H1 (cell line): Measurements from ENCODE around the gene SPTBN5. TPM values are rescaled to one million over a fixed set of nuclear protein-coding genes. Genes with fewer than 3 reads are reported as not detected.

Experiments
- CTCF ChIA-PET: fragments of 300-600 bp; sonication (Branson Sonifier 250); formaldehyde crosslinking; loops from one replicate; lab custom pipeline; 2021; ENCODE audit not compliant: partially characterized antibody; lab: Charles Lee
- POLR2A ChIA-PET: fragments of 300-600 bp; sonication (Branson Sonifier 250); formaldehyde crosslinking; loops from one replicate; lab custom pipeline; 2021; ENCODE audit warnings: inconsistent platforms; ENCODE audit not compliant: partially characterized antibody; lab: Charles Lee
- DNase-seq, 2 experiments: peaks; one replicate each; pipeline versions ENCODE4 v3.0.0 to v3.0.0-alpha.2; 2010 to 2022; ENCODE audit warnings: low spot score in 2 of 2, low read depth in 1 of 2, mixed read lengths in 1 of 2
- FAIRE-seq: peaks from 2 replicates; lab custom pipeline; 2011; peaks lifted over from hg19 to GRCh38; lab: Jason Lieb, UNC
- H2AFZ ChIP-seq: 2 replicates; pipeline ENCODE4 v1.8.1; 2012; ENCODE audit warnings: low read length, inconsistent platforms
- H2AK5ac ChIP-seq: 2 replicates; pipeline ENCODE4 v1.6.1; 2013; ENCODE audit warnings: low read depth, low read length
- H2BK120ac ChIP-seq: replicated peaks from 2 replicates; pipeline ENCODE3; 2013; ENCODE audit warnings: low read depth, low read length, inconsistent platforms
- H2BK12ac ChIP-seq: 2 replicates; pipeline ENCODE4 v1.6.1; 2013; ENCODE audit warnings: low read depth, low read length
- H2BK15ac ChIP-seq: 2 replicates; pipeline ENCODE4 v1.6.1; 2013; ENCODE audit warnings: low read length
- H2BK20ac ChIP-seq: 2 replicates; pipeline ENCODE4 v1.6.1; 2013; ENCODE audit warnings: low read length
- H2BK5ac ChIP-seq: 2 replicates; pipeline ENCODE4 v1.6.1; 2013; ENCODE audit warnings: low read depth, low read length
- H3K14ac ChIP-seq: 2 replicates; pipeline ENCODE4 v1.6.1; 2013; ENCODE audit warnings: inconsistent platforms; ENCODE audit not compliant: insufficient read length
- H3K18ac ChIP-seq: 2 replicates; pipeline ENCODE4 v1.6.1; 2013; ENCODE audit warnings: low read length; ENCODE audit errors: extremely low read depth
- H3K23ac ChIP-seq: 2 replicates; pipeline ENCODE4 v1.6.1; 2013; ENCODE audit warnings: inconsistent platforms; ENCODE audit not compliant: insufficient read length
- H3K23me2 ChIP-seq: 2 replicates; pipeline ENCODE4 v1.6.1; 2013; ENCODE audit warnings: low read depth, low read length
- H3K27ac ChIP-seq: 2 replicates; pipeline ENCODE4 v1.6.1; 2011; ENCODE audit warnings: low read depth, low read length, inconsistent platforms
- H3K27me3 ChIP-seq, 4 experiments: replicated peaks in 1 of 4; 1 replicate in 1 of 4; 2 replicates in 3 of 4; pipeline versions ENCODE4 v1.6.1 to v1.8.1; 2011 to 2013; ENCODE audit warnings: low read length in 3 of 4, mild to moderate bottlenecking in 3 of 4, inconsistent platforms in 2 of 4, mixed read lengths in 2 of 4, moderate library complexity in 1 of 4; ENCODE audit not compliant: control insufficient read depth in 3 of 4, insufficient read depth in 3 of 4; ENCODE audit errors: extremely low read depth in 1 of 4
- H3K36me3 ChIP-seq, 4 experiments: 2 replicates each; pipeline versions ENCODE4 v1.6.1 to v1.8.1; 2011 to 2013; ENCODE audit warnings: mild to moderate bottlenecking in 4 of 4, low read length in 3 of 4, moderate library complexity in 2 of 4, control low read depth in 1 of 4, inconsistent platforms in 1 of 4; ENCODE audit not compliant: insufficient read depth in 4 of 4, control insufficient read depth in 2 of 4
- H3K4ac ChIP-seq: replicated peaks from 2 replicates; pipeline ENCODE3; 2013; ENCODE audit warnings: low read length, low read depth, mixed read lengths, inconsistent platforms; ENCODE audit not compliant: insufficient read length
- H3K4me1 ChIP-seq, 4 experiments: replicated peaks in 1 of 4; 1 replicate in 1 of 4; 2 replicates in 3 of 4; pipeline versions ENCODE4 v1.6.1 to v1.8.1; 2011 to 2013; ENCODE audit warnings: low read length in 3 of 4, inconsistent platforms in 2 of 4, mixed read lengths in 1 of 4; ENCODE audit not compliant: insufficient read depth in 4 of 4, control insufficient read depth in 3 of 4
- H3K4me2 ChIP-seq, 2 experiments: 2 replicates each; pipeline versions ENCODE4 v1.6.1 to v1.8.1; 2011 to 2013; ENCODE audit warnings: low read depth in 2 of 2, low read length in 2 of 2, control low read depth in 1 of 2, inconsistent platforms in 1 of 2, mild to moderate bottlenecking in 1 of 2; ENCODE audit not compliant: insufficient read depth in 1 of 2
- H3K4me3 ChIP-seq, 4 experiments: fragments of 200-600, 300-600 bp in 1 of 4; sonication (generic), shearing (Covaris generic), sonication (Bioruptor Twin) in 1 of 4; 2 replicates each; pipeline versions ENCODE4 v1.5.1 to v1.8.1; 2011 to 2016; ENCODE audit warnings: low read length in 4 of 4, low read depth in 3 of 4, control low read depth in 2 of 4, inconsistent platforms in 2 of 4, mild to moderate bottlenecking in 2 of 4, mixed read lengths in 1 of 4, moderate library complexity in 1 of 4; ENCODE audit not compliant: insufficient read depth in 2 of 4; ENCODE audit errors: extremely low read depth in 1 of 4
- H3K56ac ChIP-seq: replicated peaks from 2 replicates; pipeline ENCODE3; 2013; ENCODE audit warnings: low read depth, mild to moderate bottlenecking, mixed read lengths, low read length, inconsistent platforms; ENCODE audit not compliant: insufficient read length
- H3K79me1 ChIP-seq: 2 replicates; pipeline ENCODE4 v1.6.1; 2013; ENCODE audit warnings: low read depth, low read length, control low read depth
- H3K79me2 ChIP-seq, 2 experiments: 2 replicates each; pipeline versions ENCODE4 v1.6.1 to v1.8.1; 2012 to 2013; ENCODE audit warnings: low read length in 2 of 2, mild to moderate bottlenecking in 2 of 2, inconsistent platforms in 1 of 2; ENCODE audit not compliant: insufficient read depth in 2 of 2, control insufficient read depth in 1 of 2
- H3K9ac ChIP-seq, 4 experiments: replicated peaks in 1 of 4; 1 replicate in 1 of 4; 2 replicates in 3 of 4; pipeline versions ENCODE4 v1.6.1 to v1.8.1; 2011 to 2013; ENCODE audit warnings: low read depth in 3 of 4, low read length in 3 of 4, control low read depth in 2 of 4, mild to moderate bottlenecking in 2 of 4, moderate library complexity in 2 of 4, inconsistent platforms in 1 of 4; ENCODE audit errors: extremely low read depth in 1 of 4
- H3K9me3 ChIP-seq, 2 experiments: 2 replicates each; pipeline versions ENCODE4 v1.6.1 to v1.8.1; 2012 to 2013; ENCODE audit warnings: mild to moderate bottlenecking in 2 of 2, moderate library complexity in 2 of 2, control low read depth in 1 of 2, inconsistent platforms in 1 of 2, low read depth in 1 of 2, low read length in 1 of 2, mixed read lengths in 1 of 2; ENCODE audit not compliant: insufficient read depth in 2 of 2
- H4K20me1 ChIP-seq, 2 experiments: replicated peaks in 1 of 2; 2 replicates each; pipeline versions ENCODE3 to v1.8.1; 2011 to 2013; ENCODE audit warnings: inconsistent platforms in 2 of 2, low read length in 2 of 2, mild to moderate bottlenecking in 1 of 2; ENCODE audit not compliant: insufficient read depth in 2 of 2, control insufficient read depth in 1 of 2
- H4K5ac ChIP-seq: 2 replicates; pipeline ENCODE4 v1.6.1; 2013; ENCODE audit warnings: low read length, low read depth, mixed read lengths, inconsistent platforms; ENCODE audit not compliant: insufficient read length
- H4K8ac ChIP-seq: 2 replicates; pipeline ENCODE4 v1.8.0; 2013; ENCODE audit warnings: mild to moderate bottlenecking, moderate library complexity, low read length, inconsistent platforms; ENCODE audit not compliant: insufficient read depth; ENCODE audit errors: extremely low read depth
- H4K91ac ChIP-seq: replicated peaks from 2 replicates; pipeline ENCODE3; 2013; ENCODE audit warnings: low read length, mixed read lengths, inconsistent platforms; ENCODE audit not compliant: insufficient read length
- ASH2L ChIP-seq: fragments of 200-600, 300-600 bp; sonication (generic); IDR thresholded peaks from one replicate; pipeline ENCODE4 v1.7.1; 2017; ENCODE audit warnings: low read length
- CHD2 ChIP-seq: IDR thresholded peaks from 2 replicates; pipeline ENCODE4 v1.6.1; 2012; ENCODE audit warnings: low read length, improper control_type of control experiment
- TCF12 ChIP-seq: IDR thresholded peaks from 2 replicates; pipeline ENCODE4 v1.6.1; 2011; ENCODE audit warnings: low read depth, mild to moderate bottlenecking, low read length
- WGBS, 2 experiments: shearing (Covaris generic) in 1 of 2; methylation state at CpG; one replicate each; pipeline versions ENCODE4 v1.1.6 to v1.1.7; 2013 to 2015; ENCODE audit warnings: low lambda C conversion rate in 2 of 2, mixed read lengths in 2 of 2, inconsistent platforms in 1 of 2, low coverage in 1 of 2, missing lambda C conversion rate in 1 of 2; ENCODE audit not compliant: insufficient replicate concordance in 2 of 2, insufficient coverage in 1 of 2, insufficient read length in 1 of 2; ENCODE audit errors: extremely low coverage in 1 of 2, missing lambda C conversion rate in 1 of 2; 5-methylcytosine and 5-hydroxymethylcytosine counted together
- polyA plus RNA-seq, 7 experiments: library from polyadenylated mRNA; depleted of rRNA in 3 of 7; stranded (reverse) in 5 of 7; unstranded in 2 of 7; fragments of >200 nt in 5 of 7; fragments of 200-250 nt in 2 of 7; gene quantifications; 1 replicate in 5 of 7; 2 replicates in 1 of 7; 4 replicates in 1 of 7; pipeline versions ENCODE4 v1.2.1 to v1.2.3, GENCODE V29; 2011 to 2013; ENCODE audit warnings: missing spikeins in 2 of 7, mixed read lengths in 2 of 7
- total RNA-seq: library from RNA; stranded (reverse); fragmentation: NEBNext Ultra II Directional; extraction: Animal tissue kit (Norgen Biotek cat#: 25700); gene quantifications from 2 replicates; pipeline ENCODE4 v1.2.1, GENCODE V29; 2021
- TF ChIP-seq, protein P1 (sequence below): IDR thresholded peaks from 2 replicates; pipeline ENCODE4 v1.6.1; 2012; ENCODE audit warnings: inconsistent platforms
- TF ChIP-seq, protein P2 (sequence below): IDR thresholded peaks from 2 replicates; pipeline ENCODE4 v1.6.1; 2011; ENCODE audit warnings: low read length, improper control_type of control experiment

Gene SPTBN5
- total and polyA plus RNA-seq, 2 of the 8 experiments (the other 6 are each of a cell fraction or from before 2014, with no cell fraction given), result 0.32 to 0.84 TPM

DNA sequence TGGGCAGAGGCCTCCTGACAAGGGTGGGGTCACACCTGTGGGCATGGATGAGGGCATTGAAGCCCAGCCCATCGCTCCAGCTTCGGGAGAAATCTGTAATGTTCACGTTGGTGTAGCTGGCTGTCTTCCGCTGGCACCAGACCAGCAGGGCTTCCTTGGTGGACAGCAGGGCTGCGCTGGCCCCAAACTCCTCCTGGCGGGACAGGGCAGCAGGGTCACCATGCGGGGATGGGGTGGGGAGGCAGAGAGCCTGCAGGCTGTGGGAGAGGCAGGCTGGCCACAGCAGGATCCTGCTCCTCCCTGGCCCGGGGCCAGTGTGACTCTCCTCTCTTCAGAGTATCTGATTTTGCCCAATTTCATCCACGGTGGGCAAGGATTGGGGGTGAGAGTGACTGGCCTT is 6.0 kb downstream of the SPTBN5 start:
- H4K91ac ChIP-seq, result no peak overlapping the region
- no peak overlapping the region for H3K27ac ChIP-seq
- no peak overlapping the region for H3K4me3 ChIP-seq
- H3K56ac ChIP-seq, result no peak overlapping the region
- H3K79me2 ChIP-seq, result no peaks in the 10 kb centered on the region
- H2BK20ac ChIP-seq, result no peak overlapping the region
- H3K27me3 ChIP-seq, result peaks cover 4 to 8% (median 7%) of the 10 kb centered on the region in 4 experiments
- no peak for FAIRE-seq
- no peak for DNase-seq
- H2BK120ac ChIP-seq, result no peak overlapping the region
- H3K18ac ChIP-seq, result no peak overlapping the region
- no peaks in the 10 kb centered on the region for H3K23me2 ChIP-seq
- peaks cover 0 to 4% (median 0%) of the 10 kb centered on the region in 4 experiments; a peak in 4 of 7 replicates for H3K4me1 ChIP-seq
- WGBS, 2 experiments, result 96% methylated on average over 9 of the region's 9 CpGs; no CpG with 5 or more reads in 1 of the 2 experiments
- no peaks in the 10 kb centered on the region for H3K36me3 ChIP-seq
- H3K4ac ChIP-seq, result no peak overlapping the region
- ChIA-PET CTCF (interaction anchor here (0.9 kb wide), 1 partner anchor 114 kb away, joined by 3 read pairs; the partner anchor contains the start of gene MAPKBP1), POLR2A (interaction anchor here (1.0 kb wide), 1 partner anchor 10 kb away, joined by 5 read pairs; no protein-coding TSS in a partner anchor)
- H2BK15ac ChIP-seq, result no peak overlapping the region
- H3K9ac ChIP-seq, result no peak overlapping the region
- no peak overlapping the region for H3K4me2 ChIP-seq
- peak overlapping the region; percentile 40 for H4K8ac ChIP-seq
- H2BK12ac ChIP-seq, result no peak overlapping the region
- H3K9me3 ChIP-seq, result no peaks in the 10 kb centered on the region
- no peak overlapping the region for H2AFZ ChIP-seq
- H2BK5ac ChIP-seq, result no peak overlapping the region
- no peak overlapping the region for H3K14ac ChIP-seq
- H2AK5ac ChIP-seq, result no peak overlapping the region
- no peaks in the 10 kb centered on the region for H4K20me1 ChIP-seq
- no peak overlapping the region for H3K23ac ChIP-seq
- no peaks in the 10 kb centered on the region for H3K79me1 ChIP-seq
- no peak overlapping the region for H4K5ac ChIP-seq
- no peak for TF ChIP-seq ASH2L
- TF ChIP-seq CHD2, result no peak
- TF ChIP-seq, protein P1, sequence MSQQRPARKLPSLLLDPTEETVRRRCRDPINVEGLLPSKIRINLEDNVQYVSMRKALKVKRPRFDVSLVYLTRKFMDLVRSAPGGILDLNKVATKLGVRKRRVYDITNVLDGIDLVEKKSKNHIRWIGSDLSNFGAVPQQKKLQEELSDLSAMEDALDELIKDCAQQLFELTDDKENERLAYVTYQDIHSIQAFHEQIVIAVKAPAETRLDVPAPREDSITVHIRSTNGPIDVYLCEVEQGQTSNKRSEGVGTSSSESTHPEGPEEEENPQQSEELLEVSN, result no peak
- no peak for TF ChIP-seq TCF12
- TF ChIP-seq, protein P2, sequence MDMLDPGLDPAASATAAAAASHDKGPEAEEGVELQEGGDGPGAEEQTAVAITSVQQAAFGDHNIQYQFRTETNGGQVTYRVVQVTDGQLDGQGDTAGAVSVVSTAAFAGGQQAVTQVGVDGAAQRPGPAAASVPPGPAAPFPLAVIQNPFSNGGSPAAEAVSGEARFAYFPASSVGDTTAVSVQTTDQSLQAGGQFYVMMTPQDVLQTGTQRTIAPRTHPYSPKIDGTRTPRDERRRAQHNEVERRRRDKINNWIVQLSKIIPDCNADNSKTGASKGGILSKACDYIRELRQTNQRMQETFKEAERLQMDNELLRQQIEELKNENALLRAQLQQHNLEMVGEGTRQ, result no peak
